Mesenchymal stem cell (in vitro differentiated cells and primary cell): ENCODE results near the gene GDF2.

ENCODE experiments used
- DNase-seq: peaks from one replicate; pipeline ENCODE4 v3.0.0-alpha.2; 2013
- H2AFZ ChIP-seq: one replicate; pipeline ENCODE4 v1.6.1; 2013; ENCODE audit warnings: low read depth, mild to moderate bottlenecking, control low read depth, inconsistent platforms, low read length, moderate library complexity
- H2AK5ac ChIP-seq: 2 replicates; pipeline ENCODE4 v1.6.1; 2013; ENCODE audit warnings: low read length, moderate library complexity, mild to moderate bottlenecking, inconsistent platforms; ENCODE audit not compliant: severe bottlenecking
- H2BK120ac ChIP-seq: one replicate; pipeline ENCODE4 v1.6.1; 2013; ENCODE audit warnings: low read depth, mild to moderate bottlenecking, inconsistent platforms, low read length, moderate library complexity
- H2BK12ac ChIP-seq, 2 experiments: one replicate each; pipeline ENCODE4 v1.6.1; 2013; ENCODE audit warnings: inconsistent platforms in 2 of 2, low read length in 2 of 2, mild to moderate bottlenecking in 2 of 2, moderate library complexity in 2 of 2, control low read depth in 1 of 2
- H2BK15ac ChIP-seq: one replicate; pipeline ENCODE4 v1.6.1; 2013; ENCODE audit warnings: mild to moderate bottlenecking, low read depth, inconsistent platforms; ENCODE audit not compliant: poor library complexity, severe bottlenecking
- H2BK5ac ChIP-seq: 2 replicates; pipeline ENCODE4 v1.6.1; 2013; ENCODE audit warnings: low read depth, mild to moderate bottlenecking, low read length, control low read depth, inconsistent platforms; ENCODE audit not compliant: poor library complexity, severe bottlenecking
- H3K14ac ChIP-seq, 2 experiments: one replicate each; pipeline ENCODE4 v1.6.1; 2013; ENCODE audit warnings: inconsistent platforms in 2 of 2, low read length in 2 of 2, control low read depth in 1 of 2, mild to moderate bottlenecking in 1 of 2, moderate library complexity in 1 of 2
- H3K18ac ChIP-seq, 2 experiments: one replicate each; pipeline ENCODE4 v1.6.1; 2013; ENCODE audit warnings: inconsistent platforms in 2 of 2, low read length in 2 of 2, control low read depth in 1 of 2, low read depth in 1 of 2, mild to moderate bottlenecking in 1 of 2
- H3K23ac ChIP-seq, 2 experiments: one replicate each; pipeline ENCODE4 v1.6.1; 2013; ENCODE audit warnings: inconsistent platforms in 2 of 2, low read length in 2 of 2, mild to moderate bottlenecking in 2 of 2, moderate library complexity in 2 of 2, control low read depth in 1 of 2
- H3K27ac ChIP-seq: 2 replicates; pipeline ENCODE4 v1.5.1; 2013; ENCODE audit warnings: mild to moderate bottlenecking, moderate library complexity, low read length, control low read depth, inconsistent platforms; ENCODE audit not compliant: poor library complexity, severe bottlenecking
- H3K27me3 ChIP-seq, 2 experiments: 2 replicates each; pipeline versions ENCODE4 v1.6.1 to v1.7.0; 2013; ENCODE audit warnings: low read length in 2 of 2, mild to moderate bottlenecking in 2 of 2, moderate library complexity in 2 of 2, control low read depth in 1 of 2, inconsistent platforms in 1 of 2; ENCODE audit not compliant: control insufficient read depth in 1 of 2, insufficient read depth in 1 of 2
- H3K36me3 ChIP-seq, 2 experiments: 2 replicates each; pipeline versions ENCODE4 v1.6.1 to v1.7.0; 2013; ENCODE audit warnings: low read length in 2 of 2, control low read depth in 1 of 2, inconsistent platforms in 1 of 2, low read depth in 1 of 2, mild to moderate bottlenecking in 1 of 2; ENCODE audit not compliant: insufficient read depth in 2 of 2, control insufficient read depth in 1 of 2
- H3K4ac ChIP-seq, 2 experiments: one replicate each; pipeline ENCODE4 v1.6.1; 2013; ENCODE audit warnings: inconsistent platforms in 2 of 2, low read length in 2 of 2, mild to moderate bottlenecking in 2 of 2, moderate library complexity in 2 of 2, control low read depth in 1 of 2, low read depth in 1 of 2
- H3K4me1 ChIP-seq: 2 replicates; pipeline ENCODE4 v1.6.1; 2013; ENCODE audit warnings: low read depth, low read length, control low read depth; ENCODE audit not compliant: control insufficient read depth, insufficient read depth
- H3K4me2 ChIP-seq: 2 replicates; pipeline ENCODE4 v1.6.1; 2013; ENCODE audit warnings: low read length, mild to moderate bottlenecking, inconsistent platforms; ENCODE audit not compliant: poor library complexity, severe bottlenecking
- H3K4me3 ChIP-seq, 2 experiments: 2 replicates each; pipeline versions ENCODE4 v1.5.1 to v1.7.0; 2013; ENCODE audit warnings: low read length in 2 of 2, mild to moderate bottlenecking in 2 of 2, control low read depth in 1 of 2, low read depth in 1 of 2; ENCODE audit not compliant: insufficient read depth in 1 of 2
- H3K79me1 ChIP-seq: replicated peaks from 2 replicates; pipeline ENCODE4 v1.6.1; 2013; ENCODE audit warnings: mild to moderate bottlenecking, control low read depth, low read length, inconsistent platforms; ENCODE audit not compliant: poor library complexity, severe bottlenecking
- H3K9ac ChIP-seq: 2 replicates; pipeline ENCODE4 v1.7.0; 2013; ENCODE audit warnings: mild to moderate bottlenecking, low read length, moderate library complexity
- H3K9me3 ChIP-seq: 2 replicates; pipeline ENCODE4 v1.7.0; 2013; ENCODE audit warnings: mild to moderate bottlenecking, low read length; ENCODE audit not compliant: control insufficient read depth
- H4K8ac ChIP-seq: one replicate; pipeline ENCODE4 v1.6.1; 2013; ENCODE audit warnings: inconsistent platforms, mild to moderate bottlenecking, low read length, moderate library complexity
- H4K91ac ChIP-seq: one replicate; pipeline ENCODE4 v1.6.1; 2013; ENCODE audit warnings: mild to moderate bottlenecking, low read length, inconsistent platforms
- WGBS: methylation state at CpG from one replicate; pipeline ENCODE4 v1.1.7; 2013; ENCODE audit warnings: mixed read lengths; 5-methylcytosine and 5-hydroxymethylcytosine counted together

The GDF2 gene

DNA sequence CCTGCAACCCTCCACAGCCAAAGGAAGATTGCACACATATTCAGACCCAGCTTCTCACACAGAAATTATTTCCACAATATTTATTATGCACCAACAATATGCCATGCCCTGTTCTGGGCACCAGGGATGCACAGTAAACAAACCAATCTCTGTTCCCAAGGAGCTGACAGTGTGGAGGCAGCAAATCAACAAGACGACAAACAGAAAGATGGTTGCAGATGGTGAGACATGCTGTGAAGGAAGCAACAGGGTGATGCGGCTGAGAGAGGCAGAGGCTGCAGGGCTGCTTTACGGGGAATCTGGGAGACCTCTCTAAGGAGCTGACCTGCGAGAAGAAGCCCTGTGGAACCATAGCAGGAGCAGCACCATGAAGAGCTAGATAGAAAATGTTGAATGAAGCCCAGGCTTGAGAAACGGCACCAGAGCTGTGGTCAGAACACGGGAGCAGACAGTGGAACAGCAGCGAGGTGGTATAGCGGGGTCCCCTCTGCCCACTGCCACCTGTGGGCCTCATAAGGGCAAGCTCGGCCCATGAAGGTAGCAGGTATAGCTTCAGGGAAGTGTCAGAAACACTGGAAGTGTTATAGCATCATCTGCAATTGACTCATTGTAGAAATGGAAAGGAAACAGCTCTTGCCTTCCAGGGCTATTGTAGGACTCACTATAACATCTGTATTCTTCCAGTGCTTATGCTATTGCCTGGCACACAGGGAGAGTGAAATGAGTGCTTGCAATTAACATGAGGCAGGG is 43.4 kb downstream of the GDF2 start:
- Histone ChIP-seq H4K8ac (no peak overlapping the region), H3K4me3 (no peak overlapping the region), H3K9ac (no peak overlapping the region), H2BK5ac (no peak overlapping the region), H2BK120ac (no peak overlapping the region), H3K4me1 (peaks cover 10% of the 10 kb centered on the region), H4K91ac (no peak overlapping the region), H2BK15ac (no peak overlapping the region), H2AFZ (no peak overlapping the region), H3K4ac (no peak overlapping the region), H3K27me3 (peaks cover 0 to 43% of the 10 kb centered on the region in 2 experiments), H3K23ac (no peak overlapping the region), H3K18ac (no peak overlapping the region), H3K36me3 (peaks cover 0 to 8% of the 10 kb centered on the region in 2 experiments), H2BK12ac (no peak overlapping the region), H3K4me2 (no peak overlapping the region), H3K27ac (no peak overlapping the region), H2AK5ac (no peak overlapping the region), H3K9me3 (no peaks in the 10 kb centered on the region), H3K14ac (no peak overlapping the region), H3K79me1 (no peaks in the 10 kb centered on the region)
- 87% methylated on average over 9 of the region's 9 CpGs for WGBS
- DNase-seq, result no peak

DNA sequence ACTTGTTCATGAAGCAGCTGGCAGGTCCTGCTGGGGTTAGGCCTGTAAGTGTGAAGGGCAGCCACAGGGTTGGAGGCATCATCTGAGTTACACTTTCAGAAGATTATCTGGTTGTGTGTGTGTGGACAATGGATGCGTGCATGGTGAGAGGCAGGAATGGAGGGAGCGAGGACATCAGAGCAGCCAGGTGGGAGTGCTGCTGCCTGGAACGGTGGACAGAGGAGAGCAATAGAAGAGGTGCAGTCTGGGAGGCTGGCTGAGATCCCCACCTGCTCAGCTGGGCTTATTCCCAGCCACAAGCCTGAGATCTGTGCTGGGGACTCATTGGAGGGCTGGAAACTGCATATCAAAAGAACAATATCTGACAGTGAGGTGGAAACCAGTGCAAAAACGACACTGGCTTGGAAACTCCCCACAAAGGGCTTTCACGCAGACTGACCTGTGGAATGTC is 44.0 kb downstream of the GDF2 start:
- Histone ChIP-seq H2BK12ac (no peak overlapping the region), H4K8ac (no peak overlapping the region), H3K27ac (no peak overlapping the region), H3K23ac (no peak overlapping the region), H3K18ac (no peak overlapping the region), H2BK5ac (no peak overlapping the region), H3K4me3 (no peak overlapping the region), H3K36me3 (peaks cover 0 to 8% of the 10 kb centered on the region in 2 experiments), H3K4me1 (peaks cover 10% of the 10 kb centered on the region), H3K4ac (no peak overlapping the region), H4K91ac (no peak overlapping the region), H2AFZ (no peak overlapping the region), H3K4me2 (no peak overlapping the region), H2AK5ac (no peak overlapping the region), H2BK120ac (no peak overlapping the region), H3K9ac (no peak overlapping the region), H3K79me1 (no peaks in the 10 kb centered on the region), H2BK15ac (no peak overlapping the region), H3K27me3 (peaks cover 0 to 43% of the 10 kb centered on the region in 2 experiments), H3K14ac (no peak overlapping the region), H3K9me3 (no peaks in the 10 kb centered on the region)
- DNase-seq, result no peak
- 84% methylated on average over 5 of the region's 5 CpGs for WGBS

GRCh38 chr10:47366731-47367460 is 44.6 kb downstream of the GDF2 start:
- H2BK5ac ChIP-seq, result no peak overlapping the region
- H3K9me3 ChIP-seq, result no peaks in the 10 kb centered on the region
- H2BK120ac ChIP-seq, result no peak overlapping the region
- no peak overlapping the region for H2BK12ac ChIP-seq
- H3K14ac ChIP-seq, result no peak overlapping the region
- no peak overlapping the region for H4K91ac ChIP-seq
- no peak overlapping the region for H2AFZ ChIP-seq
- H3K4me3 ChIP-seq, result no peak overlapping the region
- H3K79me1 ChIP-seq, result no peaks in the 10 kb centered on the region
- H2BK15ac ChIP-seq, result no peak overlapping the region
- no peak overlapping the region for H3K23ac ChIP-seq
- H3K18ac ChIP-seq, result no peak overlapping the region
- peaks cover 10% of the 10 kb centered on the region for H3K4me1 ChIP-seq
- H3K9ac ChIP-seq, result no peak overlapping the region
- 90% methylated on average over 7 of the region's 8 CpGs for WGBS
- H3K4me2 ChIP-seq, result no peak overlapping the region
- no peak overlapping the region for H4K8ac ChIP-seq
- no peak overlapping the region for H2AK5ac ChIP-seq
- no peak for DNase-seq
- no peak overlapping the region for H3K27ac ChIP-seq
- peaks cover 0 to 45% of the 10 kb centered on the region in 2 experiments for H3K27me3 ChIP-seq
- H3K36me3 ChIP-seq, result peaks cover 0 to 8% of the 10 kb centered on the region in 2 experiments
- no peak overlapping the region for H3K4ac ChIP-seq

DNA sequence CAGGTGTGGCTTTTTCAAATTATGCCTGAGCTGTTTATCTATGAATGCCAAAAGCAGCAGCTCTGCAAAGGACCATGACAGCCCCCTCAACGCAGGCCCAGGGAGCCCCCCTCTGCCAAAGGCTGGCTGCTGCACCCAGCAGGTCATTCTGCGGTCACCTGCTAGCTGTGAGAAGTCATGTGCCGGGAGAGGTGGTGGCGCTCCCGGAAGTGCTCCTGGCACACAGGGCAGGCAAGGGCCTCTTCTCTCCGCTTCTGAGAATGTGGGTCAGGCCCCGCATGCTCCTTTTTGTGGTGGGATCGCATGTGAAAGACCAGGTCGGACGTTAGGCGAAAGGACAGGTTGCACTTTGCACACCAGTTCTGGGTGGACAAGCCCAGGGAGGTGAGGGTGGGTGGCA is 45.4 kb downstream of the GDF2 start:
- H3K27ac ChIP-seq, result no peak overlapping the region
- no peak overlapping the region for H3K23ac ChIP-seq
- H2BK5ac ChIP-seq, result no peak overlapping the region
- peaks cover 12% of the 10 kb centered on the region for H3K4me1 ChIP-seq
- H2AK5ac ChIP-seq, result no peak overlapping the region
- H2AFZ ChIP-seq, result no peak overlapping the region
- 96% methylated on average over 11 of the region's 11 CpGs for WGBS
- H2BK12ac ChIP-seq, result no peak overlapping the region
- H2BK15ac ChIP-seq, result no peak overlapping the region
- H3K79me1 ChIP-seq, result no peaks in the 10 kb centered on the region
- no peak overlapping the region for H3K4me3 ChIP-seq
- H3K9me3 ChIP-seq, result no peaks in the 10 kb centered on the region
- H3K14ac ChIP-seq, result no peak overlapping the region
- H3K36me3 ChIP-seq, result peaks cover 0 to 8% of the 10 kb centered on the region in 2 experiments
- H4K8ac ChIP-seq, result no peak overlapping the region
- H3K18ac ChIP-seq, result no peak overlapping the region
- DNase-seq, result no peak
- no peak overlapping the region for H4K91ac ChIP-seq
- H2BK120ac ChIP-seq, result no peak overlapping the region
- H3K9ac ChIP-seq, result no peak overlapping the region
- no peak overlapping the region for H3K4ac ChIP-seq
- no peak overlapping the region for H3K4me2 ChIP-seq
- peaks cover 0 to 50% of the 10 kb centered on the region in 2 experiments for H3K27me3 ChIP-seq
